Pancreas (tissue), 10 donors: ENCODE measurements around the gene KCTD21. TPM values are rescaled to one million over a fixed set of nuclear protein-coding genes. Genes with fewer than 3 reads are reported as not detected.

Source experiments
- ATAC-seq, 4 donors: fragments of 200-7000 bp; cut with Tn5 transposase; one replicate each; pipeline versions ENCODE4 v1.8.0 to v1.9.1; 2020; ENCODE audit warnings: mild to moderate bottlenecking in 4 of 4, moderate library complexity in 4 of 4
- DNase-seq, 6 donors: peaks; one replicate each; pipeline ENCODE4 v3.0.0-alpha.2; 2020
- FAIRE-seq: peaks from 2 replicates; lab custom pipeline; 2012; peaks lifted over from hg19 to GRCh38; lab: Jason Lieb, UNC
- H3K27ac ChIP-seq, 4 donors: fragments of 200-600 bp; sonication (generic); 1 replicate in 3 of 4; 2 replicates in 1 of 4; pipeline versions ENCODE4 v1.5.0 to v1.8.0; 2020
- H3K27me3 ChIP-seq, 4 donors: fragments of 200-600 bp; one replicate each; pipeline ENCODE4 v1.8.0; 2021
- H3K36me3 ChIP-seq, 3 donors: fragments of 200-600 bp; sonication (generic) in 1 of 3; one replicate each; pipeline versions ENCODE4 v1.5.0 to v1.8.0; 2020 to 2021
- H3K4me1 ChIP-seq, 3 donors: fragments of 200-600 bp; one replicate each; pipeline ENCODE4 v1.8.0; 2021
- H3K4me3 ChIP-seq, 4 donors: fragments of 200-600 bp; sonication (generic) in 2 of 4; one replicate each; pipeline versions ENCODE4 v1.5.0 to v1.8.0; 2020 to 2021
- H3K9me3 ChIP-seq, 4 donors: fragments of 200-600 bp; one replicate each; pipeline ENCODE4 v1.8.0; 2021
- WGBS, 2 donors: extraction: QIAGEN DNeasy Blood & Tissue Kit; methylation state at CpG; one replicate each; pipeline ENCODE4 v1.1.7; 2013; 5-methylcytosine and 5-hydroxymethylcytosine counted together
- intact Hi-C, 3 donors: fragments of 100-400 bp; cut with DNase I; formaldehyde crosslinking; loops; one replicate each; pipeline versions ENCODE4 v1.11.1 to v1.14.2; 2022
- polyA plus RNA-seq, 2 donors: library from polyadenylated mRNA; stranded (reverse); fragments of 200-250 nt; gene quantifications; one replicate each; pipeline ENCODE4 v1.2.3, GENCODE V29; 2013
- total RNA-seq, 6 donors: library from RNA; stranded (reverse); fragmentation: NEBNext Ultra II Directional in 4 of 6; extraction: Animal tissue kit (Norgen Biotek cat#: 25700) in 4 of 6; gene quantifications; one replicate each; pipeline versions ENCODE4 v1.2.1 to v1.2.4, GENCODE V29; 2021 to 2023
- TF ChIP-seq, protein P1 (sequence below), 4 donors: fragments of 200-600 bp; sonication (generic) in 3 of 4; IDR thresholded peaks; one replicate each; pipeline versions ENCODE4 v1.5.0 to v1.8.0; 2021; ENCODE audit warnings: antibody characterized with exemption in 4 of 4
- donor health status: healthy with polysubstance abuse.
- donor health status: DM: no; HTN: no; CAD: no; lungs with moderate emphysema.
- donor health status: DM: no; HTN: no; CAD: no.
- donor health status: control.
- donor health status: control.
- donor health status: Bipolar disorder and iron deficiency.
- donor health status: DM: yes; HTN: yes; CAD: no.
- donor health status: DM: no; HTN: no; CAD: no.
- donor health status: DM: no; HTN: no; CAD: no.
- donor health status: DM: yes; HTN: yes; CAD: no.

The KCTD21 gene
- total and polyA plus RNA-seq, 8 donors = 1.9 to 4.8 (median 2.7) TPM

DNA sequence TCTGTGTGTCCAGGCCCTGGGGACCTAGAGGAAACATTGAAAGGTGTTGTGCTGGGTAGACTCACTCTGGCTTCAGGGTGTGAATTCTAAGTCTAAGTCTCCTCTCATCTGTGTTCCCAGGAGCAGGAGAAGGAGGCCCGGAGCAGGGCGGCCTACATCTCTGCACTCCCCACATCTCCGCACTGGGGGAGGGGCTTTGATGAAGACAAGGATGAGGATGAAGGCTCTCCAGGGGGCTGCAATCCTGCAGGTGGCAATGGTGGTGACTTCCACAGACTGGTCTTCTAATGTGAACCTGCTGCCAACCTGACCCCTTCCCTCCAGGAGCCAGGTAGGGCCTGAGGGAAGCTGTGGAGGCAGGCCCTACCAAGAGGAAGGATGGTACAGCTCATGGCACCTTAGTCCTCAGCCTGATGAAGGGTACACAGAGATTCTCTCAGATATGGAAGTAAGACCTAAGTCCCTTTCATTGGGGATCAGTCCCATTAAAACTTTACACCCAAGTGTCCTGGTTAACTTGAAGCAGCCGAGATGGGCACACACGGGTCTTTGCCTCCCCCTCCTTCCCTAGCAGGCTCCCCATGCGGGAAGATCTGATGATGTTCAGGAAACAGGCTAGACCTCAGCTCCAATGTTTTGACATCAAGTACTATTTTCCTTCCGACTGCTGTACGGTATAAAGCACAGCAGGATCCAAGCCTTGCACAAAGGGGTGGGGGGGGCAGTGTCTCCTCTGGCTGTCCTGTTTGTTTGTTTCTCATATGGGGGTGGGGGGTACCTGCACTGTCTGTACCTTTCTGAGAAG, 25.3 kb upstream of the KCTD21 start:
- intact Hi-C loops = no loop called here
- DNase-seq (no peak), ATAC-seq (no peak), FAIRE-seq (no peak)
- H3K36me3 ChIP-seq = peaks cover 0 to 18% (median 4%) of the 10 kb centered on the region in 3 donors
- H3K4me1 ChIP-seq = no peaks in the 10 kb centered on the region
- TF ChIP-seq, protein P1, sequence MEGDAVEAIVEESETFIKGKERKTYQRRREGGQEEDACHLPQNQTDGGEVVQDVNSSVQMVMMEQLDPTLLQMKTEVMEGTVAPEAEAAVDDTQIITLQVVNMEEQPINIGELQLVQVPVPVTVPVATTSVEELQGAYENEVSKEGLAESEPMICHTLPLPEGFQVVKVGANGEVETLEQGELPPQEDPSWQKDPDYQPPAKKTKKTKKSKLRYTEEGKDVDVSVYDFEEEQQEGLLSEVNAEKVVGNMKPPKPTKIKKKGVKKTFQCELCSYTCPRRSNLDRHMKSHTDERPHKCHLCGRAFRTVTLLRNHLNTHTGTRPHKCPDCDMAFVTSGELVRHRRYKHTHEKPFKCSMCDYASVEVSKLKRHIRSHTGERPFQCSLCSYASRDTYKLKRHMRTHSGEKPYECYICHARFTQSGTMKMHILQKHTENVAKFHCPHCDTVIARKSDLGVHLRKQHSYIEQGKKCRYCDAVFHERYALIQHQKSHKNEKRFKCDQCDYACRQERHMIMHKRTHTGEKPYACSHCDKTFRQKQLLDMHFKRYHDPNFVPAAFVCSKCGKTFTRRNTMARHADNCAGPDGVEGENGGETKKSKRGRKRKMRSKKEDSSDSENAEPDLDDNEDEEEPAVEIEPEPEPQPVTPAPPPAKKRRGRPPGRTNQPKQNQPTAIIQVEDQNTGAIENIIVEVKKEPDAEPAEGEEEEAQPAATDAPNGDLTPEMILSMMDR (IDR thresholded peaks at IDR 0.05) = no peak
- no peak overlapping the region for H3K27ac ChIP-seq
- no peak overlapping the region for H3K4me3 ChIP-seq
- no peaks in the 10 kb centered on the region for H3K27me3 ChIP-seq
- 92% methylated on average over 8 of the region's 8 CpGs for WGBS, 2 donors
- no peaks in the 10 kb centered on the region for H3K9me3 ChIP-seq

DNA sequence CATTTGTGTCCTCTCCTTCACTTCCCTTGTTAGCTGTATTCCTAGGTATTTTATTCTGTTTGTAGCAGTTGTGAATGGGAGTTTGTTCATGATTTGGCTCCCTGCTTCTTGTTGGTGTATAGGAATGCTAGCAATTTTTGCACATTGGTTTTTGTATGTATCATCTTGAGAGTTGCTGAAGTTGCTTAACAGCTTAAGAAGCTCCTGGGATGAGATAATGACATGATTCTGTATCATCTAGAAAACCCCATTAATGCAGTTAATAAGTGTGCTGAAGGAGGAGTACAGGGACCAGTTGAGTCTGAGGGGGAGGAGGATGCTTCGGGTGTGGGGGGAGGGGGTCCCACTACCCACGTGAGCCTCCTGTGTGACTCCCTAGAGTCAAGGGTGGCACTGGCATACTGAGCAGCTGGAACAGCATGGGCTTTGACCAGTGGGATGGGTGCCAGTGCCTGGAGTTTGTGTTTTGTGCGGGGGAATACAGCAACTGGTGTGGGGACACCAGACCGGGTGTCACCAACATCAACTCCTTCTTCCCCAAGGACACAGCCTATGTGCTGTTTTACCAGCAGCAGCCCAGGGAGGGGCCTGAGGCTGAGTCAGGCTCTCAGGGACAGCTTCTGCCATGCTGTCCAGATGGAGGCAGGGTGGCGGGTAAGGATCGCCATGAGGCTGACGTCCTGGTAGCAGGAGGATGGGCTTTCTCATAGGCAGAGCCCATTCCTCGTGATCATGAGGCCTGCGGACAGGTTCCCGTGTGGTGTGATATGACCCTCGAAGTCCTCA, 24.4 kb upstream of the KCTD21 start:
- TF ChIP-seq, protein P1 (IDR thresholded peaks at IDR 0.05) = no peak
- ATAC-seq (peak in 2 of 4 donors; percentile 18 to 20), FAIRE-seq (no peak), DNase-seq (no peak)
- no peaks in the 10 kb centered on the region for H3K4me1 ChIP-seq
- H3K4me3 ChIP-seq = no peak overlapping the region
- WGBS, 2 donors = 84 to 88% methylated on average over 11 of the region's 11 CpGs
- no peaks in the 10 kb centered on the region for H3K27me3 ChIP-seq
- peaks cover 0 to 18% (median 4%) of the 10 kb centered on the region in 3 donors for H3K36me3 ChIP-seq
- H3K9me3 ChIP-seq = no peaks in the 10 kb centered on the region
- H3K27ac ChIP-seq = no peak overlapping the region
- intact Hi-C loops = no loop called here

DNA sequence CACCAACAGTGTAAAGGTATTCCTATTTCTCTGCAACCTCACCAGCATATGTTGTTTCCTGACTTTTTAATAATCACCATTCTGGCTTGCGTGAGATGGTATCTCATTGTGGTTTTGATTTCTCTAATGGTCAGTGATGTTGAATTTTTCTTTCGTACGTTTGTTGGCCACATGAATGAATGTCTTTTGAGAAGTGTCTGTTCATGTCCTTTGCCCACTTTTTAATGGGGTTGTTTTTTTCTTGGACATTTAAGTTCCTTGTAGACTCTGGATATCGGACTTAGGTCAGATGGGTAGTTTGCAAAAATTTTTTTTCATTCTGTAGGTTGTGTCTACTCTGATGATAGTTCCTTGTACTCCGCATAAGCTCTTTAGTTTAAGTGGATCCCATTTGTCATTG, 23.1 kb upstream of the KCTD21 start:
- WGBS, 2 donors = 93 to 95% methylated on average over 5 of the region's 5 CpGs
- H3K4me3 ChIP-seq = no peak overlapping the region
- ATAC-seq (no peak), FAIRE-seq (no peak), DNase-seq (no peak)
- H3K36me3 ChIP-seq = peaks cover 0 to 18% (median 4%) of the 10 kb centered on the region in 3 donors
- no peak overlapping the region for H3K27ac ChIP-seq
- no peaks in the 10 kb centered on the region for H3K27me3 ChIP-seq
- H3K9me3 ChIP-seq = no peaks in the 10 kb centered on the region
- H3K4me1 ChIP-seq = no peaks in the 10 kb centered on the region
- intact Hi-C loops = no loop called here
- TF ChIP-seq, protein P1 (IDR thresholded peaks at IDR 0.05) = no peak

DNA sequence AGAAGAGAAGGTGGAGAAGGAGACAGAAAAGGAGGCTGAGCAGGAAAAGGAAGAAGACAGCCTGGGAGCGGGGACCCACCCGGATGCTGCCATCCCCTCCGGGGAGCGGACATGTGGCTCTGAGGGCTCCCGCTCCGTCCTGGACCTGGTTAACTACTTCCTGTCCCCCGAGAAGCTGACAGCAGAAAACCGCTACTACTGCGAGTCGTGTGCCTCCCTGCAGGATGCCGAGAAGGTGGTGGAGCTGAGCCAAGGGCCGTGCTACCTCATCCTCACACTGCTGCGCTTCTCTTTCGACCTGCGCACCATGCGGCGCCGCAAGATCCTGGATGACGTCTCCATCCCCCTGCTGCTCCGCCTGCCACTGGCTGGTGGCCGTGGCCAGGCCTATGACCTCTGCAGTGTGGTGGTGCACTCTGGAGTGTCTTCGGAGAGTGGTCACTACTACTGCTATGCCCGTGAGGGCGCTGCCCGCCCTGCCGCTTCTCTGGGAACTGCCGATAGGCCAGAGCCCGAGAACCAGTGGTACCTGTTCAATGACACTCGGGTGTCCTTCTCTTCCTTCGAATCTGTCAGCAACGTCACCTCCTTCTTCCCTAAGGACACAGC, 21.7 kb upstream of the KCTD21 start:
- no peaks in the 10 kb centered on the region for H3K4me1 ChIP-seq
- 91 to 95% methylated on average over 30 to 31 of the region's 31 CpGs for WGBS, 2 donors
- DNase-seq (no peak), FAIRE-seq (no peak), ATAC-seq (no peak)
- no peak overlapping the region for H3K4me3 ChIP-seq
- H3K27ac ChIP-seq = no peak overlapping the region
- no peaks in the 10 kb centered on the region for H3K9me3 ChIP-seq
- peaks cover 0 to 13% (median 4%) of the 10 kb centered on the region in 3 donors for H3K36me3 ChIP-seq
- intact Hi-C loops = no loop called here
- H3K27me3 ChIP-seq = no peaks in the 10 kb centered on the region
- TF ChIP-seq, protein P1 (IDR thresholded peaks at IDR 0.05) = no peak
